IPS-20b (cell line): ENCODE measurements around the gene JAG1.

Source experiments
- H3K27ac ChIP-seq: one replicate; pipeline ENCODE4 v1.5.1; 2013; ENCODE audit warnings: low read length
- H3K27me3 ChIP-seq: 2 replicates; pipeline ENCODE4 v1.6.1; 2013; ENCODE audit warnings: mild to moderate bottlenecking, low read length, inconsistent platforms; ENCODE audit not compliant: insufficient read depth
- H3K36me3 ChIP-seq: 2 replicates; pipeline ENCODE4 v1.6.1; 2013; ENCODE audit warnings: low read depth, mild to moderate bottlenecking, inconsistent platforms, low read length, moderate library complexity; ENCODE audit not compliant: insufficient read depth
- H3K4me1 ChIP-seq: 2 replicates; pipeline ENCODE4 v1.6.1; 2013; ENCODE audit warnings: mild to moderate bottlenecking, control low read depth, inconsistent platforms, low read length, moderate library complexity; ENCODE audit not compliant: insufficient read depth
- H3K4me3 ChIP-seq: 2 replicates; pipeline ENCODE4 v1.5.1; 2013; ENCODE audit warnings: mild to moderate bottlenecking, low read length, inconsistent platforms
- H3K9ac ChIP-seq: 2 replicates; pipeline ENCODE4 v1.6.1; 2013; ENCODE audit warnings: low read depth, mild to moderate bottlenecking, inconsistent platforms, low read length, moderate library complexity
- H3K9me3 ChIP-seq: 2 replicates; pipeline ENCODE4 v1.6.1; 2013; ENCODE audit warnings: mild to moderate bottlenecking, low read depth, low read length, inconsistent platforms; ENCODE audit not compliant: insufficient read depth

Gene JAG1

GRCh38 chr20:10641467-10641866 is 32.3 kb downstream of the JAG1 start:
- no peak overlapping the region for H3K9ac ChIP-seq
- H3K27ac ChIP-seq: no peak overlapping the region
- no peaks in the 10 kb centered on the region for H3K27me3 ChIP-seq
- peaks cover 24% of the 10 kb centered on the region for H3K4me1 ChIP-seq
- H3K9me3 ChIP-seq: no peaks in the 10 kb centered on the region
- peaks cover 87% of the 10 kb centered on the region for H3K36me3 ChIP-seq
- no peak overlapping the region for H3K4me3 ChIP-seq

- Histone ChIP-seq H3K4me1 (peaks cover 27% of the 10 kb centered on the region), H3K4me3 (no peak overlapping the region), H3K9ac (no peak overlapping the region), H3K36me3 (peaks cover 81% of the 10 kb centered on the region), H3K9me3 (no peaks in the 10 kb centered on the region), H3K27ac (no peak overlapping the region), H3K27me3 (no peaks in the 10 kb centered on the region)
Measured at GRCh38 chr20:10640897-10641296, 32.9 kb downstream of the JAG1 start.

- Histone ChIP-seq H3K4me1 (peaks cover 27% of the 10 kb centered on the region), H3K9me3 (no peaks in the 10 kb centered on the region), H3K27me3 (no peaks in the 10 kb centered on the region), H3K36me3 (peaks cover 72% of the 10 kb centered on the region), H3K9ac (no peak overlapping the region), H3K27ac (no peak overlapping the region), H3K4me3 (no peak overlapping the region)
Measured at GRCh38 chr20:10639737-10640556, 33.9 kb downstream of the JAG1 start.

- peaks cover 64% of the 10 kb centered on the region for H3K36me3 ChIP-seq
- H3K27ac ChIP-seq: no peak overlapping the region
Measured at GRCh38 chr20:10639077-10639736, 34.6 kb downstream of the JAG1 start.

GRCh38 chr20:10637563-10637962 is 36.2 kb downstream of the JAG1 start:
- Histone ChIP-seq H3K27me3 (no peaks in the 10 kb centered on the region), H3K36me3 (peaks cover 48% of the 10 kb centered on the region), H3K4me3 (peak overlapping the region; percentile 36; the same call in 1 of the 2 replicates), H3K9ac (no peak overlapping the region; the same call in 1 of the 2 replicates), H3K9me3 (no peaks in the 10 kb centered on the region), H3K4me1 (peaks cover 48% of the 10 kb centered on the region), H3K27ac (no peak overlapping the region)

More at GRCh38 chr20:10639077-10639736, 34.6 kb downstream of the JAG1 start:
- peaks cover 32% of the 10 kb centered on the region for H3K4me1 ChIP-seq
- H3K9ac ChIP-seq: no peak overlapping the region
- H3K4me3 ChIP-seq: no peak overlapping the region
- no peaks in the 10 kb centered on the region for H3K27me3 ChIP-seq
- H3K9me3 ChIP-seq: no peaks in the 10 kb centered on the region

GRCh38 chr20:10637031-10637559 is 36.7 kb downstream of the JAG1 start:
- Histone ChIP-seq H3K27ac (no peak overlapping the region), H3K4me3 (peak overlapping the region; percentile 36; the same call in 1 of the 2 replicates), H3K4me1 (peaks cover 53% of the 10 kb centered on the region), H3K9me3 (no peaks in the 10 kb centered on the region), H3K36me3 (peaks cover 43% of the 10 kb centered on the region), H3K27me3 (no peaks in the 10 kb centered on the region), H3K9ac (no peak overlapping the region; the same call in 1 of the 2 replicates)

GRCh38 chr20:10636326-10636818 is 37.4 kb downstream of the JAG1 start:
- H3K27me3 ChIP-seq: no peaks in the 10 kb centered on the region
- no peak overlapping the region for H3K4me3 ChIP-seq
- H3K36me3 ChIP-seq: peaks cover 36% of the 10 kb centered on the region
- peaks cover 58% of the 10 kb centered on the region for H3K4me1 ChIP-seq
- no peak overlapping the region for H3K27ac ChIP-seq
- H3K9me3 ChIP-seq: no peaks in the 10 kb centered on the region
- H3K9ac ChIP-seq: no peak overlapping the region

- H3K36me3 ChIP-seq: peaks cover 29% of the 10 kb centered on the region
- H3K4me3 ChIP-seq: no peak overlapping the region
- peaks cover 58% of the 10 kb centered on the region for H3K4me1 ChIP-seq
- no peaks in the 10 kb centered on the region for H3K9me3 ChIP-seq
- H3K9ac ChIP-seq: no peak overlapping the region
- H3K27ac ChIP-seq: no peak overlapping the region
- no peaks in the 10 kb centered on the region for H3K27me3 ChIP-seq
Measured at GRCh38 chr20:10635476-10636208, 38.2 kb downstream of the JAG1 start.

GRCh38 chr20:10634683-10635411 is 39.0 kb downstream of the JAG1 start:
- H3K27ac ChIP-seq: no peak overlapping the region
- no peaks in the 10 kb centered on the region for H3K27me3 ChIP-seq
- H3K9ac ChIP-seq: no peak overlapping the region
- peaks cover 65% of the 10 kb centered on the region for H3K4me1 ChIP-seq
- H3K4me3 ChIP-seq: no peak overlapping the region
- H3K9me3 ChIP-seq: no peaks in the 10 kb centered on the region
- peaks cover 21% of the 10 kb centered on the region for H3K36me3 ChIP-seq

- Histone ChIP-seq H3K27me3 (no peaks in the 10 kb centered on the region), H3K27ac (no peak overlapping the region), H3K9me3 (no peaks in the 10 kb centered on the region), H3K4me1 (peaks cover 68% of the 10 kb centered on the region), H3K4me3 (no peak overlapping the region), H3K9ac (no peak overlapping the region), H3K36me3 (peaks cover 14% of the 10 kb centered on the region)
Measured at GRCh38 chr20:10634211-10634610, 39.6 kb downstream of the JAG1 start.

GRCh38 chr20:10633718-10634117 is 40.1 kb downstream of the JAG1 start:
- Histone ChIP-seq H3K36me3 (peaks cover 10% of the 10 kb centered on the region), H3K27ac (no peak overlapping the region), H3K9me3 (no peaks in the 10 kb centered on the region), H3K9ac (no peak overlapping the region), H3K4me3 (no peak overlapping the region), H3K27me3 (no peaks in the 10 kb centered on the region), H3K4me1 (peaks cover 65% of the 10 kb centered on the region)
